A673 (cell line): ENCODE measurements around the gene GLRA1. TPM values are rescaled to one million over a fixed set of nuclear protein-coding genes. Genes with fewer than 3 reads are reported as not detected.

ENCODE experiments used
- BruUV-seq: library from RNA; stranded (reverse); fragments of 400-500 nt; replicated peaks from 2 replicates; lab custom pipeline; 2021; lab: Mats Ljungman, UMichigan
- CTCF ChIA-PET: fragments of 300-600 bp; sonication (Branson Sonifier 250); formaldehyde crosslinking; loops from one replicate; lab custom pipeline; 2022; ENCODE audit warnings: antibody characterized with exemption; lab: Charles Lee
- POLR2A ChIA-PET: fragments of 300-600 bp; sonication (Branson Sonifier 250); formaldehyde crosslinking; loops from one replicate; lab custom pipeline; 2022; ENCODE audit warnings: antibody characterized with exemption; ENCODE audit not compliant: low non-redundant PET; lab: Charles Lee
- DNase-seq: peaks from one replicate; pipeline ENCODE4 v3.0.0-alpha.2; 2015; ENCODE audit warnings: low spot score
- H3K27ac ChIP-seq: fragments of 200-600 bp; sonication (generic); 2 replicates; pipeline ENCODE4 v1.5.1; 2016; ENCODE audit warnings: mixed run types, low read depth, mild to moderate bottlenecking, mixed read lengths, antibody characterized with exemption, low read length; ENCODE audit not compliant: poor library complexity, severe bottlenecking
- H3K27me3 ChIP-seq: fragments of 200-600 bp; sonication (generic); replicated peaks from 2 replicates; pipeline ENCODE4 v1.6.1; 2017; ENCODE audit warnings: mixed run types, low read depth, mild to moderate bottlenecking, mixed read lengths, antibody characterized with exemption, low read length; ENCODE audit not compliant: insufficient read depth, poor library complexity
- H3K36me3 ChIP-seq: fragments of 200-600 bp; sonication (generic); 2 replicates; pipeline ENCODE4 v1.6.1; 2016; ENCODE audit warnings: mixed run types, mild to moderate bottlenecking, mixed read lengths, antibody characterized with exemption, low read length; ENCODE audit not compliant: insufficient read depth, poor library complexity, severe bottlenecking
- H3K4me1 ChIP-seq: fragments of 200-600 bp; sonication (generic); 2 replicates; pipeline ENCODE4 v1.6.1; 2017; ENCODE audit warnings: mixed run types, mild to moderate bottlenecking, mixed read lengths, antibody characterized with exemption, low read length; ENCODE audit not compliant: insufficient read depth, poor library complexity, severe bottlenecking
- H3K4me3 ChIP-seq: fragments of 200-600 bp; sonication (generic); 2 replicates; pipeline ENCODE4 v1.5.1; 2016; ENCODE audit warnings: low read depth, mixed run types, mild to moderate bottlenecking, mixed read lengths, low read length; ENCODE audit not compliant: poor library complexity, severe bottlenecking
- H3K9me3 ChIP-seq: fragments of 200-600 bp; sonication (generic); 2 replicates; pipeline ENCODE4 v1.6.1; 2016; ENCODE audit warnings: mixed run types, low read depth, mild to moderate bottlenecking, mixed read lengths, antibody characterized with exemption, low read length; ENCODE audit not compliant: poor library complexity, severe bottlenecking
- CTCF ChIP-seq: fragments of 300-800, 200-600 bp; sonication (generic); conservative IDR thresholded peaks from 2 replicates; pipeline ENCODE4 v1.5.1; 2017; ENCODE audit warnings: low read depth, mild to moderate bottlenecking, antibody characterized with exemption, low read length, moderate library complexity, mixed read lengths
- EZH2 ChIP-seq: fragments of 200-600 bp; sonication (generic); IDR thresholded peaks from 2 replicates; pipeline ENCODE4 v1.6.1; 2017; ENCODE audit warnings: borderline replicate concordance, low read depth, mild to moderate bottlenecking, mixed read lengths, antibody characterized with exemption, low read length; ENCODE audit not compliant: poor library complexity, severe bottlenecking
- intact Hi-C: fragments of 100-400 bp; cut with micrococcal nuclease; formaldehyde crosslinking; loops from one replicate; pipeline ENCODE4 v1.10.0; 2022; ENCODE audit not compliant: unreplicated experiment
- total RNA-seq: library from RNA; stranded (reverse); gene quantifications from 2 replicates; pipeline ENCODE4 v1.2.3, GENCODE V29; 2021

The GLRA1 gene
- total RNA-seq, 1 experiment from 2014 or later, result not detected

- Histone ChIP-seq H3K36me3 (peaks cover 99% of the 10 kb centered on the region), H3K27me3 (no peaks in the 10 kb centered on the region), H3K4me1 (no peaks in the 10 kb centered on the region), H3K4me3 (no peak overlapping the region), H3K9me3 (no peaks in the 10 kb centered on the region), H3K27ac (no peak overlapping the region)
- intact Hi-C loops, result no loop called here
- POLR2A ChIA-PET, result no interaction called here
- no peak for TF ChIP-seq CTCF
- TF ChIP-seq EZH2, result no peak
- no peak for DNase-seq
- no TSS peak for BruUV-seq
- CTCF ChIA-PET, result no interaction called here
Observed at GRCh38 chr5:151798674-151799073, 126.0 kb downstream of the GLRA1 start.

GRCh38 chr5:151795426-151795825 is 129.2 kb downstream of the GLRA1 start:
- no peak for DNase-seq
- Histone ChIP-seq H3K9me3 (no peaks in the 10 kb centered on the region), H3K4me3 (no peak overlapping the region), H3K36me3 (peaks cover 100% of the 10 kb centered on the region), H3K27ac (no peak overlapping the region), H3K4me1 (no peaks in the 10 kb centered on the region), H3K27me3 (no peaks in the 10 kb centered on the region)
- ChIA-PET POLR2A (no interaction called here), CTCF (no interaction called here)
- intact Hi-C loops, result no loop called here
- TF ChIP-seq CTCF (no peak), EZH2 (no peak)
- no TSS peak for BruUV-seq

DNA sequence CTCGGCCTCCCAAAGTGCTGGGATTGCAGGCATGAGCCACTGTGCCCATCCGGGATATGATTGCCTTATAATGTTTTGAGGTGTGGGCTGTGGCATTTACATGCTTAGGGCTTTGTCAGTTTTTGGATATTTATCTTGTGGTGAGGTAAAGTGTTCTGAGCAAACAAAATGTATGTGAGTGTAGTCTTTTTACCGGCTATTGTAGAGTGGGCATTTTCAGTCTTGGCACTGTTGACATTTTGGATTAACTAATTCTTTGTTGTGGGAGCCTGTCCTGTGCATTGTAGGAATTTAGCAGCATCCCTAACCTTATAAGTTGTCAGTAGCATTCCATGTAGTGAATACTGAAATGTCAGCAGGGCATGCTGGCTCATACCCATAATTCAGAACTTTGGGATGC is 131.3 kb downstream of the GLRA1 start:
- no peak for DNase-seq
- H3K4me1 ChIP-seq, result no peaks in the 10 kb centered on the region
- H3K4me3 ChIP-seq, result no peak overlapping the region
- TF ChIP-seq CTCF (no peak), EZH2 (no peak)
- H3K27ac ChIP-seq, result no peak overlapping the region
- H3K36me3 ChIP-seq, result peaks cover 99% of the 10 kb centered on the region
- intact Hi-C loops, result no loop called here
- no peaks in the 10 kb centered on the region for H3K9me3 ChIP-seq
- ChIA-PET POLR2A (no interaction called here), CTCF (no interaction called here)
- no peaks in the 10 kb centered on the region for H3K27me3 ChIP-seq
- BruUV-seq, result no TSS peak
